Type B pancreatic cell (in vitro differentiated cells): Measurements from ENCODE around the gene GNG8. TPM values are rescaled to one million over a fixed set of nuclear protein-coding genes. Genes with fewer than 3 reads are reported as not detected.

ENCODE experiments used
- DNase-seq: peaks from one replicate; pipeline ENCODE4 v3.0.0; 2021; ENCODE audit warnings: mixed read lengths; ENCODE audit not compliant: unreplicated experiment; ENCODE audit errors: extremely low spot score
- H3K27ac Mint-ChIP-seq: 2 replicates; pipeline ENCODE4 v1.8.0; 2021; ENCODE audit warnings: mild to moderate bottlenecking, mixed read lengths
- H3K27me3 Mint-ChIP-seq: 2 replicates; pipeline ENCODE4 v1.8.0; 2021; ENCODE audit warnings: mixed read lengths
- H3K36me3 Mint-ChIP-seq: 2 replicates; pipeline ENCODE4 v1.8.0; 2021; ENCODE audit warnings: mixed read lengths
- H3K4me1 Mint-ChIP-seq: one replicate; pipeline ENCODE4 v1.8.0; 2021; ENCODE audit warnings: mixed read lengths; ENCODE audit not compliant: unreplicated experiment
- H3K4me3 Mint-ChIP-seq: 2 replicates; pipeline ENCODE4 v1.8.0; 2021; ENCODE audit warnings: mild to moderate bottlenecking, mixed read lengths
- H3K9me3 Mint-ChIP-seq: 2 replicates; pipeline ENCODE4 v1.8.0; 2021; ENCODE audit warnings: mixed read lengths
- CTCF ChIP-seq: fragments of 200-600 bp; sonication (generic); conservative IDR thresholded peaks from 2 replicates; pipeline ENCODE4 v1.5.0; 2021; ENCODE audit warnings: antibody characterized with exemption, mild to moderate bottlenecking
- total RNA-seq: library from RNA; stranded (reverse); gene quantifications from 2 replicates; pipeline ENCODE4 v1.2.1, GENCODE V29; 2021; ENCODE audit warnings: low replicate concordance

GNG8 gene
- total RNA-seq, 1 donor from 2014 or later: 2.4 TPM

DNA sequence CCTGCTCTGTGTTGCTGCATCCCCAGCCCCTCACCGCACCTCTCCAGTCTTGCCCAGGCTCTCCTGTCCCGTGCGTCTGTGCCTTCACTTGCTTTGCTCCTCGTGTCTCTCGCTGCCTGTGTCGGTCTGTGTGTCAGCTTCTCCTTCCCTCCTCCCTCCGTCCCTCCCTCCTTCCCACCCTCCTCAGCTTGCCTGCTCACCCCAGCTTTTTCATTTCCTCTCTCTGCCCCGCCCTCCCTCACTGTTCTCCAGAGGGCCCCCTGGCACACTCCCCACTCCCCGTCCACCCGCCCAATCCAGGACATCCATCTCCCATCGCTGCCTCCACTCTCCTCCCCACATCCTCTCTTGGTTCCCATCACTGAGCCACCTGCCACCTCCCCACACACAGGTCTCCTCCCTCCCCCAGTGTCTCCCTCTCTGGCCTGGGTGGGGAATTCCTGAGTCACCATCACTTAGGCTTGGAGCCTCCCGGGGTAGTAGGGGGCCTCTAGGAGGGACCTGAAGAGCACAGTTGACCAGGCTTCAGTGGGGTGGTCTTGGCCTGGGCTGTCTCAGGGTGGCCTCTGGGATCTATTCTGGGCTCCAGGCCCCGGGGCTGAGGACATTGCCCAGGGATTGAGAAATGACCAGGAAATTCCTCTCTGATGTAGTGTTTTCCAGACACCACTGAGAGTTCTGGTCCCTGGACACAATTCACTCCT is 10.9 kb downstream of the GNG8 start, which contains the start of gene PTGIR:
Gene PTGIR (minus strand): TSS at position 132 of the 704 bp plus-strand sequence. CDS start 864 bp downstream, outside the sequence.
- H3K27ac Mint-ChIP-seq: peak within 1 kb of the TSS; percentile 26
- no peak within 1 kb of the TSS for H3K4me3 Mint-ChIP-seq
- peaks cover 4% of the 10 kb centered on the region for H3K4me1 Mint-ChIP-seq
- TF ChIP-seq CTCF: no peak
- no peak for DNase-seq
- no peaks in the 10 kb centered on the region for H3K36me3 Mint-ChIP-seq
- no peaks in the 10 kb centered on the region for H3K9me3 Mint-ChIP-seq
- H3K27me3 Mint-ChIP-seq: no peaks in the 10 kb centered on the region

- no peak for DNase-seq
- no peak overlapping the region for H3K4me3 Mint-ChIP-seq
- H3K4me1 Mint-ChIP-seq: peaks cover 4% of the 10 kb centered on the region
- H3K36me3 Mint-ChIP-seq: no peaks in the 10 kb centered on the region
- no peak overlapping the region for H3K27ac Mint-ChIP-seq
- no peak for TF ChIP-seq CTCF
- H3K9me3 Mint-ChIP-seq: no peaks in the 10 kb centered on the region
- H3K27me3 Mint-ChIP-seq: no peaks in the 10 kb centered on the region
Observed at GRCh38 chr19:46623915-46624502, 12.0 kb downstream of the GNG8 start.

- Mint-ChIP-seq H3K27ac (no peak overlapping the region), H3K27me3 (no peaks in the 10 kb centered on the region), H3K36me3 (no peaks in the 10 kb centered on the region), H3K4me1 (peaks cover 4% of the 10 kb centered on the region), H3K9me3 (no peaks in the 10 kb centered on the region), H3K4me3 (no peak overlapping the region)
- TF ChIP-seq CTCF: no peak
- DNase-seq: no peak
Observed at GRCh38 chr19:46622118-46622446, 13.9 kb downstream of the GNG8 start.

- peak; percentile 25 for TF ChIP-seq CTCF
- Mint-ChIP-seq H3K27ac (no peak overlapping the region), H3K9me3 (no peaks in the 10 kb centered on the region), H3K4me3 (no peak overlapping the region), H3K4me1 (peaks cover 10% of the 10 kb centered on the region), H3K27me3 (peaks cover 3% of the 10 kb centered on the region), H3K36me3 (no peaks in the 10 kb centered on the region)
- no peak for DNase-seq
Observed at GRCh38 chr19:46621191-46622117, 14.5 kb downstream of the GNG8 start.

DNA sequence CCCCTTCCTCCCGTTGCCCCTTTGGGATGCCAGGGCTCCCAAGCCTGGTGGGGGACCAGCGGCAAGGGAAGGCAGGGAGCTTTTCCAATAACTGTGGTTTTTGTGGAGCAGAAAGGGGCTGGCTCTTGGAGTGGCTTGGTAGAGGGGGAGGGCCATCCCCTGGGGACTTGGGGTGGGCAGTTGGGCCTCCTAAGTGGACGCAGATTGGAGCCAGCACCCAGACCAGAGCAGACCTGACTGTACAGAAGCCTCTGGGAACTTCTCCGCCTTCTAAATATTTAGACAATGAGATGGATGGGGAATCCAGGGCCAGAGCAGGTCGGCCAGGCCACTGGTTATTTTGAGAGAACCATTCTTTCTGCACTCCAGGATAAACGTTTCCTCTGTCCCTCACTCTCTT is 15.3 kb downstream of the GNG8 start:
- Mint-ChIP-seq H3K36me3 (no peaks in the 10 kb centered on the region), H3K27ac (no peak overlapping the region), H3K27me3 (peaks cover 3% of the 10 kb centered on the region), H3K9me3 (no peaks in the 10 kb centered on the region), H3K4me1 (peaks cover 10% of the 10 kb centered on the region), H3K4me3 (no peak overlapping the region)
- no peak for DNase-seq
- no peak for TF ChIP-seq CTCF
